Endothelial cell of umbilical vein (primary cell): Measurements from ENCODE around the gene TNPO2. TPM values are rescaled to one million over a fixed set of nuclear protein-coding genes. Genes with fewer than 3 reads are reported as not detected.

ENCODE experiments used
- BruUV-seq: library from RNA; stranded (reverse); fragments of 400-500 nt; replicated peaks from 2 replicates; lab custom pipeline; 2021; lab: Mats Ljungman, UMichigan
- CTCF ChIA-PET: fragments of 300-600, 350-600 bp; sonication (Branson Sonifier 250); formaldehyde crosslinking; loops from one replicate; lab custom pipeline; 2021; ENCODE audit warnings: antibody characterized with exemption, inconsistent platforms; lab: Charles Lee
- POLR2A ChIA-PET: fragments of 300-600, 350-600 bp; sonication (Branson Sonifier 250); formaldehyde crosslinking; loops from one replicate; lab custom pipeline; 2021; ENCODE audit warnings: antibody characterized with exemption, inconsistent platforms; lab: Charles Lee
- DNase-seq: peaks from one replicate; pipeline ENCODE4 v3.0.0-alpha.2; 2011; ENCODE audit warnings: low read depth, low spot score
- FAIRE-seq: peaks from 2 replicates; lab custom pipeline; 2011; peaks lifted over from hg19 to GRCh38; lab: Jason Lieb, UNC
- H2AFZ ChIP-seq: 2 replicates; pipeline ENCODE4 v1.6.0; 2012; ENCODE audit warnings: low read depth, low read length, control low read depth, inconsistent platforms
- H3K27ac ChIP-seq: 2 replicates; pipeline ENCODE4 v1.5.1; 2011; ENCODE audit warnings: low read depth, mild to moderate bottlenecking, control low read depth, low read length, moderate library complexity; ENCODE audit not compliant: insufficient read depth
- H3K27me3 ChIP-seq, 2 experiments: 2 replicates each; pipeline versions ENCODE4 v1.6.0 to v1.6.1; 2011; ENCODE audit warnings: low read length in 2 of 2, mixed read lengths in 1 of 2; ENCODE audit not compliant: control insufficient read depth in 2 of 2, insufficient read depth in 2 of 2
- H3K36me3 ChIP-seq, 2 experiments: 2 replicates in 1 of 2; 3 replicates in 1 of 2; pipeline ENCODE4 v1.5.1; 2011; ENCODE audit warnings: low read length in 2 of 2, mild to moderate bottlenecking in 1 of 2, moderate library complexity in 1 of 2; ENCODE audit not compliant: control insufficient read depth in 2 of 2, insufficient read depth in 2 of 2; ENCODE audit errors: extremely low read depth in 1 of 2
- H3K4me1 ChIP-seq: 3 replicates; pipeline ENCODE4 v1.5.1; 2011; ENCODE audit warnings: mild to moderate bottlenecking, low read length; ENCODE audit not compliant: control insufficient read depth, insufficient read depth; ENCODE audit errors: extremely low read depth
- H3K4me2 ChIP-seq: 2 replicates; pipeline ENCODE4 v1.6.1; 2011; ENCODE audit warnings: low read length, control low read depth, mixed read lengths; ENCODE audit not compliant: insufficient read depth
- H3K4me3 ChIP-seq, 3 experiments: fragments of 200-600 bp in 1 of 3; sonication (generic), shearing (Covaris generic) in 1 of 3; replicated peaks in 1 of 3; 2 replicates each; pipeline ENCODE4 v1.5.1; 2011 to 2016; ENCODE audit warnings: control low read depth in 3 of 3, low read length in 3 of 3, mild to moderate bottlenecking in 2 of 3, inconsistent platforms in 1 of 3, low read depth in 1 of 3, moderate library complexity in 1 of 3; ENCODE audit not compliant: insufficient read depth in 1 of 3
- H3K79me2 ChIP-seq: 2 replicates; pipeline ENCODE4 v1.6.0; 2012; ENCODE audit warnings: low read length, inconsistent platforms; ENCODE audit not compliant: control insufficient read depth, insufficient read depth
- H3K9ac ChIP-seq: replicated peaks from 2 replicates; pipeline ENCODE3; 2011; ENCODE audit warnings: low read length, control low read depth; ENCODE audit not compliant: insufficient read depth; ENCODE audit errors: extremely low read depth
- H3K9me1 ChIP-seq: replicated peaks from 3 replicates; pipeline ENCODE4 v1.6.0; 2011; ENCODE audit warnings: mild to moderate bottlenecking, low read length; ENCODE audit not compliant: control insufficient read depth, insufficient read depth; ENCODE audit errors: extremely low read depth
- H3K9me3 ChIP-seq: replicated peaks from 2 replicates; pipeline ENCODE4 v1.5.1; 2012; ENCODE audit warnings: low read length, inconsistent platforms; ENCODE audit not compliant: control insufficient read depth, insufficient read depth
- H4K20me1 ChIP-seq: replicated peaks from 2 replicates; pipeline ENCODE3; 2011; ENCODE audit warnings: mild to moderate bottlenecking, low read length; ENCODE audit not compliant: control insufficient read depth, insufficient read depth; ENCODE audit errors: extremely low read depth
- CTCF ChIP-seq, 2 donors: IDR thresholded peaks; 1 replicate in 1 of 2; 2 replicates in 1 of 2; pipeline ENCODE4 v1.5.1; 2011; ENCODE audit warnings: low read length in 2 of 2, mild to moderate bottlenecking in 2 of 2, moderate library complexity in 2 of 2, control low read depth in 1 of 2, inconsistent platforms in 1 of 2, low read depth in 1 of 2; ENCODE audit not compliant: insufficient read depth in 1 of 2; ENCODE audit errors: extremely low read depth in 1 of 2
- EZH2 ChIP-seq: IDR thresholded peaks from 2 replicates; pipeline ENCODE4 v1.6.1; 2012; ENCODE audit warnings: borderline replicate concordance, low read depth, mild to moderate bottlenecking, moderate library complexity, low read length, inconsistent platforms; ENCODE audit not compliant: severe bottlenecking
- FOS ChIP-seq: IDR thresholded peaks from 2 replicates; pipeline ENCODE4 v1.6.1; 2011; ENCODE audit warnings: mild to moderate bottlenecking, low read length, moderate library complexity, borderline replicate concordance; ENCODE audit not compliant: insufficient read depth
- GATA2 ChIP-seq: IDR thresholded peaks from 2 replicates; pipeline ENCODE4 v1.7.0; 2011; ENCODE audit warnings: low read depth, mild to moderate bottlenecking, moderate library complexity, mixed read lengths, low read length; ENCODE audit not compliant: insufficient read length, insufficient read depth
- JUN ChIP-seq: IDR thresholded peaks from 2 replicates; pipeline ENCODE4 v1.6.1; 2011; ENCODE audit warnings: borderline replicate concordance, low read depth; ENCODE audit not compliant: insufficient read length, insufficient read depth
- MAX ChIP-seq: IDR thresholded peaks from 2 replicates; pipeline ENCODE4 v1.6.1; 2011; ENCODE audit not compliant: insufficient read depth, insufficient read length
- MYC ChIP-seq: IDR thresholded peaks from one replicate; pipeline ENCODE4 v1.6.1; 2011; ENCODE audit warnings: mild to moderate bottlenecking, low read depth, low read length
- POLR2A ChIP-seq: IDR thresholded peaks from 2 replicates; pipeline ENCODE4 v1.6.1; 2012; ENCODE audit warnings: low read depth, mild to moderate bottlenecking, control low read depth, low read length
- POLR2AphosphoS5 ChIP-seq: IDR thresholded peaks from 2 replicates; pipeline ENCODE4 v1.6.1; 2012; ENCODE audit warnings: low read depth, mild to moderate bottlenecking, control low read depth, low read length, moderate library complexity; ENCODE audit not compliant: insufficient read depth
- dilution Hi-C: fragments of 300-500 bp; cut with MboI; formaldehyde crosslinking; loops from one replicate; pipeline ENCODE4 v1.15.0; 2019; ENCODE audit warnings: low sequenced_read_pairs; ENCODE audit not compliant: extremely low pct_ligation_motif_present
- intact Hi-C: fragments of 100-400 bp; cut with micrococcal nuclease; formaldehyde crosslinking; loops from one replicate; pipeline ENCODE4 v1.10.0; 2022
- polyA plus RNA-seq, 4 experiments: library from polyadenylated mRNA; depleted of rRNA in 3 of 4; stranded (reverse) in 3 of 4; unstranded in 1 of 4; fragments of >200 nt; gene quantifications; 2 replicates each; pipeline versions ENCODE4 v1.2.1 to v1.2.3, GENCODE V29; 2011 to 2012; ENCODE audit warnings: missing spikeins in 1 of 4
- total RNA-seq: library from RNA; stranded (reverse); gene quantifications from 2 replicates; pipeline ENCODE4 v1.2.3, GENCODE V29; 2021

The TNPO2 gene
- total and polyA plus RNA-seq, 2 donors (not counting 3 experiments of a cell fraction or from before 2014, with no cell fraction given), result 94.5 to 98.8 TPM

- H3K4me3 ChIP-seq, result no peak overlapping the region
- H3K4me2 ChIP-seq, result no peak overlapping the region
- no peaks in the 10 kb centered on the region for H3K9me1 ChIP-seq
- H3K27me3 ChIP-seq, result no peaks in the 10 kb centered on the region
- H3K9me3 ChIP-seq, result no peaks in the 10 kb centered on the region
- no peaks in the 10 kb centered on the region for H3K79me2 ChIP-seq
- TF ChIP-seq MAX, result no peak
- TF ChIP-seq CTCF (IDR thresholded peaks at IDR 0.05; ENCODE audit: extremely low read depth in 1 of 2, insufficient read depth in 1 of 2, low read depth in 1 of 2, low read length in 2 of 2), result no peak
- no peak for TF ChIP-seq MYC
- TF ChIP-seq FOS, result no peak
- TF ChIP-seq POLR2A, result no peak
- TF ChIP-seq JUN, result no peak
- no peak for TF ChIP-seq POLR2AphosphoS5
- no peak for TF ChIP-seq GATA2
- TF ChIP-seq EZH2, result no peak
- peak; percentile 59 for FAIRE-seq
- H3K4me1 ChIP-seq, result no peaks in the 10 kb centered on the region
- POLR2A ChIA-PET, result no interaction called here
- no peak overlapping the region for H2AFZ ChIP-seq
- intact Hi-C loops (no loop called here), dilution Hi-C loops (no loop called here)
- CTCF ChIA-PET, result no interaction called here
- H3K9ac ChIP-seq, result no peak overlapping the region
- BruUV-seq, result no TSS peak
- peak; percentile 60 for DNase-seq
- H4K20me1 ChIP-seq, result no peaks in the 10 kb centered on the region
- H3K27ac ChIP-seq, result no peak overlapping the region
- H3K36me3 ChIP-seq, result peaks cover 17 to 54% of the 10 kb centered on the region in 2 experiments
These were observed 20.7 kb downstream of the TNPO2 start for GRCh38 chr19:12703046-12703445.
